GM15510 (cell line): ENCODE measurements around the gene MAG.

Source experiments
- POLR2A ChIP-seq: IDR thresholded peaks from 3 replicates; pipeline ENCODE4 v1.6.1; 2011; ENCODE audit warnings: borderline replicate concordance; ENCODE audit not compliant: insufficient read length; ENCODE audit errors: extremely low read depth

MAG gene

GRCh38 chr19:35260694-35261304 lies 31.2 kb upstream of the MAG start:
- no peak for TF ChIP-seq POLR2A

- TF ChIP-seq POLR2A: peak; percentile 6
These were observed 30.4 kb upstream of the MAG start for GRCh38 chr19:35261356-35262100.

- no peak for TF ChIP-seq POLR2A
These were observed 29.7 kb upstream of the MAG start for GRCh38 chr19:35262101-35262761.

- peak; percentile 6 for TF ChIP-seq POLR2A
These were observed 27.5 kb upstream of the MAG start for GRCh38 chr19:35264268-35265125.

GRCh38 chr19:35265126-35265899 lies 26.6 kb upstream of the MAG start:
- TF ChIP-seq POLR2A: no peak

- TF ChIP-seq POLR2A: no peak
These were observed 26.0 kb upstream of the MAG start for GRCh38 chr19:35265900-35266519.

- TF ChIP-seq POLR2A: no peak
These were observed 25.2 kb upstream of the MAG start for GRCh38 chr19:35266520-35267352.

- no peak for TF ChIP-seq POLR2A
These were observed 24.6 kb upstream of the MAG start for GRCh38 chr19:35267353-35267817.

- peak; percentile 89 for TF ChIP-seq POLR2A
These were observed 24.0 kb upstream of the MAG start for GRCh38 chr19:35267818-35268535.

GRCh38 chr19:35268536-35269437 lies 23.2 kb upstream of the MAG start, which contains the start of gene USF2:
USF2 (plus strand) TSS chr19:35268962; CDS start chr19:35269102, 140 bp downstream.
- TF ChIP-seq POLR2A: no peak

GRCh38 chr19:35269438-35270117 lies 22.4 kb upstream of the MAG start:
- no peak for TF ChIP-seq POLR2A

- no peak for TF ChIP-seq POLR2A
These were observed 21.6 kb upstream of the MAG start for GRCh38 chr19:35270381-35270811.
